ENCODE measurements around the gene RFX4.

GRCh38 chr12:106645074-106645421, 62.2 kb downstream of the RFX4 start:
- TF ChIP-seq POLR2A (IDR thresholded peaks at IDR 0.05; ENCODE audit: control extremely low read depth in 1 of 2, low read depth in 2 of 2, low read length in 2 of 2) (no peak), CTCF (IDR thresholded peaks at IDR 0.05; ENCODE audit: control extremely low read depth in 1 of 3, insufficient read depth in 1 of 3, low read depth in 1 of 3, low read length in 3 of 3) (no peak), CHD1 (IDR thresholded peaks at IDR 0.05; ENCODE audit: low read depth, low read length) (no peak), SP1 (IDR thresholded peaks at IDR 0.05; ENCODE audit: low read depth, low read length) (no peak), RXRA (IDR thresholded peaks at IDR 0.05; ENCODE audit: insufficient read depth, low read depth, low read length) (no peak), CEBPB (IDR thresholded peaks at IDR 0.05; ENCODE audit: low read depth, low read length) (no peak), POLR2AphosphoS5 (IDR thresholded peaks at IDR 0.05; ENCODE audit: low read depth, low read length) (no peak), SP2 (IDR thresholded peaks at IDR 0.05; ENCODE audit: low read length) (no peak), USF2 (IDR thresholded peaks at IDR 0.05; ENCODE audit: low read length) (no peak), ZNF274 (IDR thresholded peaks at IDR 0.05; ENCODE audit: borderline replicate concordance, extremely low read depth, low read length) (no peak), KDM1A (IDR thresholded peaks at IDR 0.05; ENCODE audit: borderline replicate concordance, low read length) (no peak), MAX (IDR thresholded peaks at IDR 0.05) (no peak), MAFK (IDR thresholded peaks at IDR 0.05; ENCODE audit: low read depth, low read length) (no peak)
